Right lobe of liver (tissue), 4 donors: Measurements from ENCODE around the gene GSG1.

Source experiments
- POLR2A ChIP-seq: fragments of 450-650 bp; IDR thresholded peaks from one replicate; pipeline ENCODE4 v1.6.1; 2017; ENCODE audit warnings: antibody characterized with exemption, mild to moderate bottlenecking
- TF ChIP-seq, protein P1 (sequence below), 4 donors: fragments of 200-600 bp in 3 of 4; fragments of 450-650 bp in 1 of 4; IDR thresholded peaks; one replicate each; pipeline versions ENCODE4 v1.5.1 to v1.8.0; 2016 to 2022; ENCODE audit warnings: antibody characterized with exemption in 4 of 4, mild to moderate bottlenecking in 2 of 4
- donor health status: DM: no; HTN: no; CAD: no.
- donor health status: DM: no; HTN: no; CAD: no.
- donor health status: DM: no; HTN: yes; CAD: no.

DNA sequence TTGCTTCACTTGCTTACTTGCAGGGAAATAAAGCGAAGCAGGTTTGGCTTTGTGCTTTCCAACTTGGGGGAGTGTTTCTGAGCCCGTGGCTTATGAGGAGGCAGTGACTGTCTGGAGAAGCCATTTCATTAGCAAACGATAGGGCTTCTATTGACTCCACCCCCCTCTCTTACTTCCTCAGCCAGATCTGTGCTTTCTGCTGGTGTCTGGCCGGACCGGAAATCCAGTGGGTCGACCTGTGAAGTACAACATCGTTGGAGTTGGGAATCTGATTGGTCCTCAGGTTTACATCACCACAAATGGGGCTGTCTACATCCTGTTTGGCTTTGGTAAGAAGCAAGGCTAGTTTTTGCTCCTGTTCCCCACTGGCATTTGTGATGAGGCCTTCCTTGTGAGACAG, 37.0 kb downstream of the GSG1 start:
- TF ChIP-seq, protein P1, sequence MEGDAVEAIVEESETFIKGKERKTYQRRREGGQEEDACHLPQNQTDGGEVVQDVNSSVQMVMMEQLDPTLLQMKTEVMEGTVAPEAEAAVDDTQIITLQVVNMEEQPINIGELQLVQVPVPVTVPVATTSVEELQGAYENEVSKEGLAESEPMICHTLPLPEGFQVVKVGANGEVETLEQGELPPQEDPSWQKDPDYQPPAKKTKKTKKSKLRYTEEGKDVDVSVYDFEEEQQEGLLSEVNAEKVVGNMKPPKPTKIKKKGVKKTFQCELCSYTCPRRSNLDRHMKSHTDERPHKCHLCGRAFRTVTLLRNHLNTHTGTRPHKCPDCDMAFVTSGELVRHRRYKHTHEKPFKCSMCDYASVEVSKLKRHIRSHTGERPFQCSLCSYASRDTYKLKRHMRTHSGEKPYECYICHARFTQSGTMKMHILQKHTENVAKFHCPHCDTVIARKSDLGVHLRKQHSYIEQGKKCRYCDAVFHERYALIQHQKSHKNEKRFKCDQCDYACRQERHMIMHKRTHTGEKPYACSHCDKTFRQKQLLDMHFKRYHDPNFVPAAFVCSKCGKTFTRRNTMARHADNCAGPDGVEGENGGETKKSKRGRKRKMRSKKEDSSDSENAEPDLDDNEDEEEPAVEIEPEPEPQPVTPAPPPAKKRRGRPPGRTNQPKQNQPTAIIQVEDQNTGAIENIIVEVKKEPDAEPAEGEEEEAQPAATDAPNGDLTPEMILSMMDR (IDR thresholded peaks at IDR 0.05), result no peak
- no peak for TF ChIP-seq POLR2A
